Stimulated activated CD4-positive, alpha-beta T cell treated with anti-CD3 and anti-CD28 coated beads, TNF-alpha, amount 100 ng/mL, for 1 hour (primary cell): Measurements from ENCODE around the gene PLEKHB2.
"Not testable (repeated sequence)": the region's sequence is repeated elsewhere in the genome, so short reads cannot be mapped to it uniquely, and the experiment has no call there.

ENCODE experiments used
- DNase-seq, 3 donors: peaks; one replicate each; pipeline ENCODE4 v3.0.0-alpha.2; 2020; ENCODE audit warnings: low read depth in 3 of 3, low spot score in 1 of 3

Gene PLEKHB2

GRCh38 chr2:131093696-131094462 is 11.3 kb upstream of the PLEKHB2 start:
- peak in 1 of 3 donors; percentile 8 for DNase-seq

GRCh38 chr2:131094463-131095281 is 10.5 kb upstream of the PLEKHB2 start:
- DNase-seq, result no peak

- no peak for DNase-seq
Observed at GRCh38 chr2:131103165-131103564, 2.0 kb upstream of the PLEKHB2 start.

- DNase-seq, result peak in 1 of 3 donors; percentile 31
Observed at GRCh38 chr2:131104487-131105155, 515 bp upstream of the PLEKHB2 start.

GRCh38 chr2:131105950-131106801 is 1.0 kb downstream of the PLEKHB2 start:
- DNase-seq, result peak in 1 of 3 donors; percentile 25

- no peak for DNase-seq
Observed at GRCh38 chr2:131112529-131112928, 7.4 kb downstream of the PLEKHB2 start.

- DNase-seq, result no peak
Observed at GRCh38 chr2:131113566-131114227, 8.6 kb downstream of the PLEKHB2 start.

GRCh38 chr2:131114950-131115349 is 9.8 kb downstream of the PLEKHB2 start:
- DNase-seq, result not testable (repeated sequence)

- DNase-seq, result no peak
Observed at GRCh38 chr2:131115752-131116151, 10.6 kb downstream of the PLEKHB2 start.

- DNase-seq, result no peak
Observed at GRCh38 chr2:131120815-131121317, 15.7 kb downstream of the PLEKHB2 start.

GRCh38 chr2:131121464-131121863 is 16.3 kb downstream of the PLEKHB2 start:
- no peak for DNase-seq

- no peak for DNase-seq
Observed at GRCh38 chr2:131122496-131122895, 17.4 kb downstream of the PLEKHB2 start.

GRCh38 chr2:131123192-131123591 is 18.1 kb downstream of the PLEKHB2 start:
- no peak for DNase-seq

GRCh38 chr2:131125195-131125757 is 20.1 kb downstream of the PLEKHB2 start:
- no peak for DNase-seq

GRCh38 chr2:131126436-131126835 is 21.3 kb downstream of the PLEKHB2 start:
- DNase-seq, result no peak

GRCh38 chr2:131127076-131127475 is 21.9 kb downstream of the PLEKHB2 start:
- no peak for DNase-seq

GRCh38 chr2:131127981-131128380 is 22.8 kb downstream of the PLEKHB2 start:
- no peak for DNase-seq

GRCh38 chr2:131130298-131130596 is 25.1 kb downstream of the PLEKHB2 start:
- DNase-seq, result no peak

GRCh38 chr2:131132729-131133128 is 27.6 kb downstream of the PLEKHB2 start:
- no peak for DNase-seq

- DNase-seq, result no peak
Observed at GRCh38 chr2:131140581-131140980, 35.4 kb downstream of the PLEKHB2 start.
